Activated naive CD4-positive, alpha-beta T cell treated with anti-CD3 and anti-CD28 coated beads for 36 hours (primary cell): Measurements from ENCODE around the gene MYL3. TPM values are rescaled to one million over a fixed set of nuclear protein-coding genes. Genes with fewer than 3 reads are reported as not detected.

Experiments used
- CTCF ChIA-PET: fragments of 350-600 bp; sonication (Branson Sonifier 250); formaldehyde crosslinking; loops from one replicate; lab custom pipeline; 2021; ENCODE audit warnings: antibody characterized with exemption; lab: Charles Lee
- DNase-seq: peaks from one replicate; pipeline ENCODE4 v3.0.0-alpha.2; 2020
- H3K27ac Mint-ChIP-seq: one replicate; pipeline ENCODE4 v1.8.0; 2021; ENCODE audit warnings: mild to moderate bottlenecking, mixed read lengths
- H3K27me3 Mint-ChIP-seq: one replicate; pipeline ENCODE4 v1.8.0; 2021; ENCODE audit warnings: low read depth, mixed read lengths
- H3K36me3 Mint-ChIP-seq: one replicate; pipeline ENCODE4 v1.8.0; 2021; ENCODE audit warnings: low read depth, mixed read lengths
- H3K4me1 Mint-ChIP-seq: one replicate; pipeline ENCODE4 v1.8.0; 2021; ENCODE audit warnings: low read depth, mixed read lengths
- H3K4me3 Mint-ChIP-seq: one replicate; pipeline ENCODE4 v1.8.0; 2021; ENCODE audit warnings: mild to moderate bottlenecking, moderate library complexity, mixed read lengths
- H3K9me3 Mint-ChIP-seq: one replicate; pipeline ENCODE4 v1.8.0; 2021; ENCODE audit warnings: mixed read lengths
- intact Hi-C: fragments of 100-400 bp; cut with micrococcal nuclease; formaldehyde crosslinking; loops from one replicate; pipeline ENCODE4 v1.15.1; 2023
- total RNA-seq, 2 experiments: library from RNA; stranded (reverse); gene quantifications; one replicate each; pipeline ENCODE4 v1.2.3, GENCODE V29; 2021

The MYL3 gene
- total RNA-seq, 2 experiments from 2014 or later = not detected

- Mint-ChIP-seq H3K9me3 (no peaks in the 10 kb centered on the region), H3K36me3 (no peaks in the 10 kb centered on the region), H3K27me3 (no peaks in the 10 kb centered on the region), H3K4me1 (peaks cover 7% of the 10 kb centered on the region), H3K27ac (no peak overlapping the region), H3K4me3 (no peak overlapping the region)
- peak; percentile 2 for DNase-seq
- CTCF ChIA-PET = interaction anchor here (0.7 to 2.6 kb wide), 3 partner anchors 10 to 429 kb away, joined by 3 to 5 read pairs (median 3); no protein-coding TSS in a partner anchor
- intact Hi-C loops = loop anchor here (5.0 kb wide), 1 partner anchor 158 kb away; the partner anchor contains the start of gene ALS2CL
These were observed 13.4 kb downstream of the MYL3 start for GRCh38 chr3:46849686-46850467.

- Mint-ChIP-seq H3K27me3 (no peaks in the 10 kb centered on the region), H3K36me3 (no peaks in the 10 kb centered on the region), H3K4me3 (no peak overlapping the region), H3K27ac (no peak overlapping the region), H3K4me1 (peaks cover 7% of the 10 kb centered on the region), H3K9me3 (no peaks in the 10 kb centered on the region)
- intact Hi-C loops = loop anchor here (5.0 kb wide), 1 partner anchor 157 kb away; the partner anchor contains the start of gene ALS2CL
- peak; percentile 2 for DNase-seq
- CTCF ChIA-PET = interaction anchor here (0.6 to 2.6 kb wide), 6 partner anchors 11 to 430 kb away, joined by 3 to 5 read pairs (median 3); no protein-coding TSS in a partner anchor
These were observed 14.1 kb downstream of the MYL3 start for GRCh38 chr3:46849045-46849631.

GRCh38 chr3:46848271-46849044 lies 14.8 kb downstream of the MYL3 start:
- intact Hi-C loops = loop anchor here (5.0 kb wide), 1 partner anchor 156 kb away; the partner anchor contains the start of gene ALS2CL
- CTCF ChIA-PET = interaction anchor here (0.6 to 2.6 kb wide), 9 partner anchors 12 to 238 kb away, joined by 3 to 8 read pairs (median 3); no protein-coding TSS in a partner anchor
- Mint-ChIP-seq H3K27ac (no peak overlapping the region), H3K36me3 (no peaks in the 10 kb centered on the region), H3K4me1 (peaks cover 7% of the 10 kb centered on the region), H3K9me3 (no peaks in the 10 kb centered on the region), H3K4me3 (no peak overlapping the region), H3K27me3 (no peaks in the 10 kb centered on the region)
- DNase-seq = peak; percentile 69

- no peak overlapping the region for H3K4me3 Mint-ChIP-seq
- peaks cover 7% of the 10 kb centered on the region for H3K4me1 Mint-ChIP-seq
- no peak overlapping the region for H3K27ac Mint-ChIP-seq
- DNase-seq = no peak
- H3K9me3 Mint-ChIP-seq = no peaks in the 10 kb centered on the region
- intact Hi-C loops = loop anchor here (5.0 kb wide), 1 partner anchor 155 kb away; the partner anchor contains the start of gene ALS2CL
- H3K27me3 Mint-ChIP-seq = no peaks in the 10 kb centered on the region
- H3K36me3 Mint-ChIP-seq = no peaks in the 10 kb centered on the region
- CTCF ChIA-PET = interaction anchor here (0.6 to 2.6 kb wide), 11 partner anchors 12 to 218 kb away, joined by 3 to 8 read pairs (median 3); no protein-coding TSS in a partner anchor
These were observed 15.5 kb downstream of the MYL3 start for GRCh38 chr3:46847744-46848143.

GRCh38 chr3:46846624-46847542 lies 16.4 kb downstream of the MYL3 start:
- intact Hi-C loops = loop anchor here (5.0 kb wide), 1 partner anchor 155 kb away; the partner anchor contains the start of gene ALS2CL
- no peak for DNase-seq
- CTCF ChIA-PET = interaction anchor here (0.5 to 2.6 kb wide), 15 partner anchors 10 to 1286 kb away, joined by 3 to 8 read pairs (median 3); no protein-coding TSS in a partner anchor
- no peaks in the 10 kb centered on the region for H3K36me3 Mint-ChIP-seq
- peaks cover 7% of the 10 kb centered on the region for H3K4me1 Mint-ChIP-seq
- peaks cover 4% of the 10 kb centered on the region for H3K9me3 Mint-ChIP-seq
- H3K27me3 Mint-ChIP-seq = no peaks in the 10 kb centered on the region
- H3K4me3 Mint-ChIP-seq = peak overlapping the region; percentile 53
- no peak overlapping the region for H3K27ac Mint-ChIP-seq

- Mint-ChIP-seq H3K9me3 (peaks cover 10% of the 10 kb centered on the region), H3K27ac (no peak overlapping the region), H3K4me1 (peaks cover 7% of the 10 kb centered on the region), H3K27me3 (no peaks in the 10 kb centered on the region), H3K4me3 (peak overlapping the region; percentile 70), H3K36me3 (peaks cover 2% of the 10 kb centered on the region)
- DNase-seq = peak; percentile 75
- intact Hi-C loops = loop anchor here (5.0 kb wide), 1 partner anchor 154 kb away; the partner anchor contains the start of gene ALS2CL
- CTCF ChIA-PET = interaction anchor here (0.5 to 2.2 kb wide), 9 partner anchors 9 to 1287 kb away, joined by 3 to 8 read pairs (median 5); no protein-coding TSS in a partner anchor
These were observed 17.2 kb downstream of the MYL3 start for GRCh38 chr3:46845860-46846623.

GRCh38 chr3:46845397-46845859 lies 17.8 kb downstream of the MYL3 start:
- H3K9me3 Mint-ChIP-seq = peaks cover 17% of the 10 kb centered on the region
- peak overlapping the region; percentile 70 for H3K4me3 Mint-ChIP-seq
- CTCF ChIA-PET = interaction anchor here (0.7 to 1.7 kb wide), 5 partner anchors 12 to 150 kb away, joined by 3 to 5 read pairs (median 4); no protein-coding TSS in a partner anchor
- H3K36me3 Mint-ChIP-seq = peaks cover 2% of the 10 kb centered on the region
- no peak for DNase-seq
- peaks cover 7% of the 10 kb centered on the region for H3K4me1 Mint-ChIP-seq
- no peaks in the 10 kb centered on the region for H3K27me3 Mint-ChIP-seq
- intact Hi-C loops = loop anchor here (5.0 kb wide), 1 partner anchor 153 kb away; the partner anchor contains the start of gene ALS2CL
- no peak overlapping the region for H3K27ac Mint-ChIP-seq

GRCh38 chr3:46844881-46845312 lies 18.3 kb downstream of the MYL3 start:
- CTCF ChIA-PET = interaction anchor here (0.7 to 1.7 kb wide), 4 partner anchors 11 to 149 kb away, joined by 3 to 5 read pairs (median 4); no protein-coding TSS in a partner anchor
- Mint-ChIP-seq H3K4me3 (peak overlapping the region; percentile 70), H3K27me3 (no peaks in the 10 kb centered on the region), H3K27ac (no peak overlapping the region), H3K4me1 (peaks cover 7% of the 10 kb centered on the region), H3K36me3 (peaks cover 2% of the 10 kb centered on the region), H3K9me3 (peaks cover 20% of the 10 kb centered on the region)
- no peak for DNase-seq
- intact Hi-C loops = loop anchor here (5.0 kb wide), 1 partner anchor 153 kb away; the partner anchor contains the start of gene ALS2CL

- H3K4me3 Mint-ChIP-seq = no peak overlapping the region
- DNase-seq = no peak
- intact Hi-C loops = no loop called here
- peaks cover 7% of the 10 kb centered on the region for H3K4me1 Mint-ChIP-seq
- H3K27ac Mint-ChIP-seq = no peak overlapping the region
- H3K36me3 Mint-ChIP-seq = peaks cover 2% of the 10 kb centered on the region
- H3K9me3 Mint-ChIP-seq = peaks cover 20% of the 10 kb centered on the region
- CTCF ChIA-PET = no interaction called here
- H3K27me3 Mint-ChIP-seq = no peaks in the 10 kb centered on the region
These were observed 18.8 kb downstream of the MYL3 start for GRCh38 chr3:46844397-46844796.

- Mint-ChIP-seq H3K4me1 (peaks cover 7% of the 10 kb centered on the region), H3K4me3 (no peak overlapping the region), H3K9me3 (peaks cover 27% of the 10 kb centered on the region), H3K36me3 (peaks cover 2% of the 10 kb centered on the region), H3K27ac (no peak overlapping the region), H3K27me3 (no peaks in the 10 kb centered on the region)
- no peak for DNase-seq
- CTCF ChIA-PET = no interaction called here
- intact Hi-C loops = no loop called here
These were observed 19.7 kb downstream of the MYL3 start for GRCh38 chr3:46843508-46843907.
